K562 (cell line): ENCODE measurements around the gene ZBTB48. TPM values are rescaled to one million over a fixed set of nuclear protein-coding genes. Genes with fewer than 3 reads are reported as not detected.
A peak's percentile ranks its signal among the peaks of the same experiment; 100 is the strongest.

ENCODE experiments used
- BDP1 ChIP-seq: IDR thresholded peaks from 3 replicates; pipeline ENCODE4 v1.6.1; 2011; ENCODE audit not compliant: insufficient read length, insufficient read depth
- CREB3 ChIP-seq: fragments of 450-650 bp; conservative IDR thresholded peaks from 2 replicates; pipeline ENCODE4 v1.6.1; 2016; ENCODE audit warnings: missing genetic modification characterization, low read depth, mild to moderate bottlenecking, missing compliant biosample characterization, moderate library complexity
- ELF2 ChIP-seq: fragments of 250-450 bp; sonication (Bioruptor Pico); IDR thresholded peaks from 2 replicates; pipeline ENCODE4 v1.5.0; 2021; ENCODE audit warnings: mild to moderate bottlenecking
- ETS2 ChIP-seq: IDR thresholded peaks from 2 replicates; pipeline ENCODE4 v1.6.1; 2016; ENCODE audit warnings: borderline replicate concordance, missing genetic modification characterization, mild to moderate bottlenecking, moderate library complexity, missing compliant biosample characterization; ENCODE audit not compliant: poor library complexity, severe bottlenecking
- HINFP ChIP-seq: fragments of 450-650 bp; conservative IDR thresholded peaks from 2 replicates; pipeline ENCODE4 v1.6.1; 2016; ENCODE audit warnings: missing genetic modification characterization, low read depth, mild to moderate bottlenecking, control low read depth, missing compliant biosample characterization
- MTA2 ChIP-seq: fragments of 450-650 bp; IDR thresholded peaks from 2 replicates; pipeline ENCODE4 v1.6.1; 2016; ENCODE audit warnings: low read depth
- NELFE ChIP-seq: IDR thresholded peaks from 2 replicates; pipeline ENCODE4 v1.6.1; 2011; ENCODE audit warnings: mild to moderate bottlenecking; ENCODE audit not compliant: insufficient read depth, insufficient read length
- PTRF ChIP-seq: fragments of 450-650 bp; IDR thresholded peaks from 2 replicates; pipeline ENCODE4 v1.6.1; 2016; ENCODE audit warnings: mild to moderate bottlenecking, missing genetic modification characterization, missing compliant biosample characterization
- TEAD1 ChIP-seq, 2 experiments: fragments of 450-650 bp in 1 of 2; sonication (generic) in 1 of 2; formaldehyde crosslinking; IDR thresholded peaks; 2 replicates each; pipeline versions ENCODE4 v1.4.0 to v1.8.0; 2020 to 2022; ENCODE audit warnings: mild to moderate bottlenecking in 2 of 2, missing genetic modification reagents in 1 of 2
- U2AF2 ChIP-seq: fragments of 200-400 bp; formaldehyde crosslinking; optimal IDR thresholded peaks from 2 replicates; pipeline ENCODE3; 2017; ENCODE audit warnings: low read depth, mild to moderate bottlenecking, low read length
- XRCC3 ChIP-seq: fragments of 450-650 bp; IDR thresholded peaks from 2 replicates; pipeline ENCODE4 v1.6.1; 2017; ENCODE audit warnings: mild to moderate bottlenecking, moderate library complexity
- ZBTB12 ChIP-seq: fragments of 250-450 bp; sonication (Bioruptor Pico); IDR thresholded peaks from 2 replicates; pipeline ENCODE4 v1.4.0; 2020
- ZNF146 ChIP-seq: IDR thresholded peaks from one replicate; pipeline ENCODE4 v1.6.1; 2018; ENCODE audit warnings: missing compliant biosample characterization; ENCODE audit not compliant: unreplicated experiment
- ZNF24 ChIP-seq: fragments of 450-650 bp; IDR thresholded peaks from 2 replicates; pipeline ENCODE4 v1.6.1; 2016
- polyA plus RNA-seq, 8 experiments: library from polyadenylated mRNA; depleted of rRNA in 4 of 8; stranded (reverse) in 5 of 8; unstranded in 3 of 8; fragments of >200 nt; fragmentation: Nextera tagmentation in 2 of 8; fragmentation: Illumina TruSeq in 1 of 8; extraction: Ambion mirVana in 2 of 8; extraction: Trizol in 1 of 8; gene quantifications; 2 replicates each; pipeline versions ENCODE4 v1.2.1 to v1.2.3, GENCODE V29; 2011 to 2014; ENCODE audit warnings: inconsistent platforms in 1 of 8, missing spikeins in 1 of 8
- total RNA-seq, 7 experiments: library from RNA; depleted of rRNA in 6 of 7; stranded (reverse); fragments of >200 nt in 6 of 7; fragmentation: Illumina TruSeq in 2 of 7; extraction: Trizol in 2 of 7; gene quantifications; 2 replicates each; pipeline versions ENCODE4 v1.2.1 to v1.2.3, GENCODE V29; 2011 to 2021; ENCODE audit warnings: low replicate concordance in 1 of 7
- TF ChIP-seq, protein P1 (sequence below): fragments of 450-650 bp; formaldehyde crosslinking; conservative IDR thresholded peaks from 2 replicates; pipeline ENCODE4 v1.4.0; 2022; ENCODE audit warnings: mild to moderate bottlenecking, missing genetic modification characterization
- TF ChIP-seq, protein P2 (sequence below): IDR thresholded peaks from 2 replicates; pipeline ENCODE4 v1.6.1; 2016; ENCODE audit warnings: missing genetic modification characterization, missing compliant biosample characterization
- TF ChIP-seq, protein P3 (sequence below), 2 experiments: fragments of 150-350 bp in 1 of 2; IDR thresholded peaks; 2 replicates each; pipeline ENCODE4 v1.6.1; 2012 to 2016; ENCODE audit warnings: low read depth in 2 of 2, low read length in 2 of 2, mild to moderate bottlenecking in 1 of 2, moderate library complexity in 1 of 2

Gene ZBTB48
- total and polyA plus RNA-seq, 9 of the 15 experiments (the other 6 are each of a cell fraction or from before 2014, with no cell fraction given): 1.9 to 66.9 (median 29.5) TPM

DNA sequence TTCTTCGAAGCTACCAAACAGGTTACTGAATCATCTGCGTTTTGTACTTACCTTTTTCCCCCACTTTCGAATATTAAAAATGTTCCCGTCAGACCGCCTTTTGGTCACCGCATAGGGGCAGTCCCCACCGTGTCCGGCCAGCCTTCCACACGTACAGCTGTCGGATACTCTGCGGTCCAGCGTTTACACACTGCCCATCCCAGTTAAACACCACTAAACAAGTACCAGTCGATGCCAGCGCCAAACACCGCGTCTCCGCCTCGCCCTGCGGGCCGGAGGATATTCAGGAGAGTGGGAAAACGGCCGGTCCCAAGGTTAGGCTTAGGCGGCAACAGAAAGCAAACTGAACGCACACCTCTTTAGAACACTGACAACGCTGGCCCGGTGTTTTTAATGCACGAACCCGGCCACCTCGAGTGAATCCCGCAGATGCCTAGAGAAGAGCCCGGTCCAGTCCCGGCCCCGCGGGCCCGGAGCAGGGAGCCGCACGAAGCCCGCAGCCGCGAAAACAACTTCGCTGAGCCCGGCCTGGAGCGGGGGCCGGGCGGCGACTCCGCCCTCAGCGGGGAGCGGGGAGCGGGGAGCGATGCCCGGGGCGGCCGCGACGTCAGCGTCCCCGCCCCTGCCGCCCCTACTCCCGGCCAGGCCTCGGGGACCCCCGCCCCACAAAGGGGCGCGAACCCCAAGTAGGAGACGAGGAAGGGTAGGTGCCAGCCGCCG, 33.0 kb downstream of the ZBTB48 start (continued):
- no peak for TF ChIP-seq ZBTB12
- TF ChIP-seq ELF2 (CRISPR knock-in tag): 0 out of 2 replicates have a peak, but pooled peaks have one; percentile 33
- peak in 1 of 2 experiments; percentile 57; a peak in 1 of 4 replicates for TF ChIP-seq TEAD1 (CRISPR knock-in tag; IDR thresholded peaks at IDR 0.05)
- 0 out of 2 replicates have a peak, but pooled peaks have one; percentile 39 for TF ChIP-seq ZNF24
- TF ChIP-seq MTA2: no peak
- TF ChIP-seq BDP1: no peak
- no peak for TF ChIP-seq U2AF2
- TF ChIP-seq CREB3: no peak
- no peak for TF ChIP-seq HINFP (tag)
- TF ChIP-seq PTRF (tag): no peak
- TF ChIP-seq, protein P1, sequence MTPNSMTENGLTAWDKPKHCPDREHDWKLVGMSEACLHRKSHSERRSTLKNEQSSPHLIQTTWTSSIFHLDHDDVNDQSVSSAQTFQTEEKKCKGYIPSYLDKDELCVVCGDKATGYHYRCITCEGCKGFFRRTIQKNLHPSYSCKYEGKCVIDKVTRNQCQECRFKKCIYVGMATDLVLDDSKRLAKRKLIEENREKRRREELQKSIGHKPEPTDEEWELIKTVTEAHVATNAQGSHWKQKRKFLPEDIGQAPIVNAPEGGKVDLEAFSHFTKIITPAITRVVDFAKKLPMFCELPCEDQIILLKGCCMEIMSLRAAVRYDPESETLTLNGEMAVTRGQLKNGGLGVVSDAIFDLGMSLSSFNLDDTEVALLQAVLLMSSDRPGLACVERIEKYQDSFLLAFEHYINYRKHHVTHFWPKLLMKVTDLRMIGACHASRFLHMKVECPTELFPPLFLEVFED (CRISPR knock-in tag): no peak
- no peak for TF ChIP-seq ZNF146 (CRISPR knock-in tag)
- TF ChIP-seq, protein P2, sequence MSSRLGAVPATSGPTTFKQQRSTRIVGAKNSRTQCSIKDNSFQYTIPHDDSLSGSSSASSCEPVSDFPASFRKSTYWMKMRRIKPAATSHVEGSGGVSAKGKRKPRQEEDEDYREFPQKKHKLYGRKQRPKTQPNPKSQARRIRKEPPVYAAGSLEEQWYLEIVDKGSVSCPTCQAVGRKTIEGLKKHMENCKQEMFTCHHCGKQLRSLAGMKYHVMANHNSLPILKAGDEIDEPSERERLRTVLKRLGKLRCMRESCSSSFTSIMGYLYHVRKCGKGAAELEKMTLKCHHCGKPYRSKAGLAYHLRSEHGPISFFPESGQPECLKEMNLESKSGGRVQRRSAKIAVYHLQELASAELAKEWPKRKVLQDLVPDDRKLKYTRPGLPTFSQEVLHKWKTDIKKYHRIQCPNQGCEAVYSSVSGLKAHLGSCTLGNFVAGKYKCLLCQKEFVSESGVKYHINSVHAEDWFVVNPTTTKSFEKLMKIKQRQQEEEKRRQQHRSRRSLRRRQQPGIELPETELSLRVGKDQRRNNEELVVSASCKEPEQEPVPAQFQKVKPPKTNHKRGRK (tag): peak; percentile 4; the same call in 1 of the 2 replicates
- TF ChIP-seq, protein P3, sequence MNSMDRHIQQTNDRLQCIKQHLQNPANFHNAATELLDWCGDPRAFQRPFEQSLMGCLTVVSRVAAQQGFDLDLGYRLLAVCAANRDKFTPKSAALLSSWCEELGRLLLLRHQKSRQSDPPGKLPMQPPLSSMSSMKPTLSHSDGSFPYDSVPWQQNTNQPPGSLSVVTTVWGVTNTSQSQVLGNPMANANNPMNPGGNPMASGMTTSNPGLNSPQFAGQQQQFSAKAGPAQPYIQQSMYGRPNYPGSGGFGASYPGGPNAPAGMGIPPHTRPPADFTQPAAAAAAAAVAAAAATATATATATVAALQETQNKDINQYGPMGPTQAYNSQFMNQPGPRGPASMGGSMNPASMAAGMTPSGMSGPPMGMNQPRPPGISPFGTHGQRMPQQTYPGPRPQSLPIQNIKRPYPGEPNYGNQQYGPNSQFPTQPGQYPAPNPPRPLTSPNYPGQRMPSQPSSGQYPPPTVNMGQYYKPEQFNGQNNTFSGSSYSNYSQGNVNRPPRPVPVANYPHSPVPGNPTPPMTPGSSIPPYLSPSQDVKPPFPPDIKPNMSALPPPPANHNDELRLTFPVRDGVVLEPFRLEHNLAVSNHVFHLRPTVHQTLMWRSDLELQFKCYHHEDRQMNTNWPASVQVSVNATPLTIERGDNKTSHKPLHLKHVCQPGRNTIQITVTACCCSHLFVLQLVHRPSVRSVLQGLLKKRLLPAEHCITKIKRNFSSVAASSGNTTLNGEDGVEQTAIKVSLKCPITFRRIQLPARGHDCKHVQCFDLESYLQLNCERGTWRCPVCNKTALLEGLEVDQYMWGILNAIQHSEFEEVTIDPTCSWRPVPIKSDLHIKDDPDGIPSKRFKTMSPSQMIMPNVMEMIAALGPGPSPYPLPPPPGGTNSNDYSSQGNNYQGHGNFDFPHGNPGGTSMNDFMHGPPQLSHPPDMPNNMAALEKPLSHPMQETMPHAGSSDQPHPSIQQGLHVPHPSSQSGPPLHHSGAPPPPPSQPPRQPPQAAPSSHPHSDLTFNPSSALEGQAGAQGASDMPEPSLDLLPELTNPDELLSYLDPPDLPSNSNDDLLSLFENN (IDR thresholded peaks at IDR 0.05; ENCODE audit: low read depth in 2 of 2, low read length in 2 of 2): no peak
- TF ChIP-seq XRCC3: no peak
- TF ChIP-seq NELFE: no peak
- no peak for TF ChIP-seq ETS2 (tag)
